NCI-H1092 (cell line): ENCODE results near the gene GATAD2A.

Experiments
- DNase-seq: peaks from one replicate; lab custom pipeline; 2025; lab: John Stamatoyannopoulos, UW

GATAD2A gene

GRCh38 chr19:19507354-19507753, 101.9 kb downstream of the GATAD2A start:
- no peak for DNase-seq

GRCh38 chr19:19508217-19508616, 102.7 kb downstream of the GATAD2A start:
- no peak for DNase-seq

- no peak for DNase-seq
Measured at GRCh38 chr19:19510432-19510831, 105.0 kb downstream of the GATAD2A start.

- DNase-seq, result no peak
Measured at GRCh38 chr19:19513682-19514081, 108.2 kb downstream of the GATAD2A start.

GRCh38 chr19:19514215-19514657, 108.8 kb downstream of the GATAD2A start:
- DNase-seq, result no peak

GRCh38 chr19:19514881-19515641, 109.6 kb downstream of the GATAD2A start, which contains the start of gene TSSK6:
Gene TSSK6, minus strand, starts transcription at chr19:19515548. Its CDS starts 121 bp downstream, at chr19:19515427.
- no peak for DNase-seq

- peak; percentile 73 for DNase-seq
Measured at GRCh38 chr19:19515642-19516519, 110.4 kb downstream of the GATAD2A start, which contains the start of gene NDUFA13. Gene NDUFA13, plus strand, starts transcription at chr19:19516225. Its CDS starts 14 bp downstream, at chr19:19516239.

- no peak for DNase-seq
Measured at GRCh38 chr19:19517235-19517619, 111.8 kb downstream of the GATAD2A start.

GRCh38 chr19:19520989-19521388, 115.5 kb downstream of the GATAD2A start:
- DNase-seq, result no peak

GRCh38 chr19:19523177-19523576, 117.7 kb downstream of the GATAD2A start:
- no peak for DNase-seq

- DNase-seq, result no peak
Measured at GRCh38 chr19:19524053-19524452, 118.6 kb downstream of the GATAD2A start.

GRCh38 chr19:19525611-19526380, 120.3 kb downstream of the GATAD2A start:
- DNase-seq, result no peak

- no peak for DNase-seq
Measured at GRCh38 chr19:19526581-19527370, 121.3 kb downstream of the GATAD2A start.

- DNase-seq, result no peak
Measured at GRCh38 chr19:19527371-19527656, 121.8 kb downstream of the GATAD2A start.

GRCh38 chr19:19527674-19528625, 122.5 kb downstream of the GATAD2A start:
- no peak for DNase-seq

GRCh38 chr19:19528721-19529490, 123.4 kb downstream of the GATAD2A start, which contains the start of gene YJEFN3:
Gene YJEFN3, plus strand, starts transcription at chr19:19528911. Its CDS starts 22 bp downstream, at chr19:19528933.
- no peak for DNase-seq

GRCh38 chr19:19529783-19530422, 124.4 kb downstream of the GATAD2A start:
- no peak for DNase-seq

GRCh38 chr19:19530423-19530804, 124.9 kb downstream of the GATAD2A start:
- DNase-seq, result no peak

GRCh38 chr19:19530889-19531288, 125.4 kb downstream of the GATAD2A start:
- DNase-seq, result no peak
